Measurements from ENCODE around the gene FAM199X.

- no peak for TF ChIP-seq POLR2AphosphoS5 (IDR thresholded peaks at IDR 0.05)
- no peak for TF ChIP-seq EP300 (IDR thresholded peaks at IDR 0.05)
- TF ChIP-seq CTCF (IDR thresholded peaks at IDR 0.05): no peak
These were observed 44.9 kb downstream of the FAM199X start for GRCh38 chrX:104211187-104211586.

Data from stomach (tissue), 4 donors.